CD4-positive, alpha-beta T cell treated with Interleukin-12 subunit alpha and Interleukin-12 subunit beta, for 1 hour (primary cell): ENCODE data around the gene PDCL3.

Source experiments
- DNase-seq: peaks from one replicate; pipeline ENCODE4 v3.0.0-alpha.2; 2020

Gene PDCL3

GRCh38 chr2:100561191-100561590, 1.6 kb upstream of the PDCL3 start:
- DNase-seq = no peak

GRCh38 chr2:100563407-100564247, 834 bp downstream of the PDCL3 start:
- no peak for DNase-seq

- no peak for DNase-seq
Observed at GRCh38 chr2:100568989-100569388, 6.2 kb downstream of the PDCL3 start.

- DNase-seq = no peak
Observed at GRCh38 chr2:100571668-100572067, 8.9 kb downstream of the PDCL3 start.

- no peak for DNase-seq
Observed at GRCh38 chr2:100577777-100578176, 15.0 kb downstream of the PDCL3 start.

- DNase-seq = peak; percentile 71
Observed at GRCh38 chr2:100580367-100581276, 17.8 kb downstream of the PDCL3 start.

GRCh38 chr2:100581277-100581612, 18.5 kb downstream of the PDCL3 start:
- no peak for DNase-seq

GRCh38 chr2:100584816-100585215, 22.0 kb downstream of the PDCL3 start:
- DNase-seq = peak; percentile 35

GRCh38 chr2:100588071-100588786, 25.4 kb downstream of the PDCL3 start:
- DNase-seq = peak; percentile 69

GRCh38 chr2:100589527-100589926, 26.7 kb downstream of the PDCL3 start:
- DNase-seq = no peak

- no peak for DNase-seq
Observed at GRCh38 chr2:100592226-100592625, 29.4 kb downstream of the PDCL3 start.

- DNase-seq = no peak
Observed at GRCh38 chr2:100596465-100596864, 33.7 kb downstream of the PDCL3 start.

- DNase-seq = no peak
Observed at GRCh38 chr2:100599566-100599965, 36.8 kb downstream of the PDCL3 start.

- no peak for DNase-seq
Observed at GRCh38 chr2:100601661-100602060, 38.9 kb downstream of the PDCL3 start.

GRCh38 chr2:100603414-100603813, 40.6 kb downstream of the PDCL3 start:
- no peak for DNase-seq

- DNase-seq = no peak
Observed at GRCh38 chr2:100603948-100604633, 41.3 kb downstream of the PDCL3 start.

- no peak for DNase-seq
Observed at GRCh38 chr2:100606332-100606725, 43.5 kb downstream of the PDCL3 start.

GRCh38 chr2:100606726-100607343, 44.0 kb downstream of the PDCL3 start:
- peak; percentile 44 for DNase-seq

- DNase-seq = peak; percentile 72
Observed at GRCh38 chr2:100610381-100610831, 47.6 kb downstream of the PDCL3 start.

GRCh38 chr2:100611079-100612029, 48.6 kb downstream of the PDCL3 start:
- DNase-seq = no peak
